HL-60 (cell line): Measurements from ENCODE around the gene CNTN1.

Source experiments
- DNase-seq, 2 experiments: peaks; one replicate each; pipeline ENCODE4 v3.0.0-alpha.2; 2010 to 2020; ENCODE audit warnings: low read depth in 1 of 2, low spot score in 1 of 2
- H3K27ac ChIP-seq: fragments of 250-450 bp; sonication (Bioruptor Pico); replicated peaks from 2 replicates; pipeline ENCODE4 v1.5.1; 2020; ENCODE audit warnings: mild to moderate bottlenecking, moderate library complexity
- H3K27me3 ChIP-seq: fragments of 250-450 bp; sonication (Bioruptor Pico); 2 replicates; pipeline ENCODE4 v1.5.1; 2021; ENCODE audit warnings: mild to moderate bottlenecking, moderate library complexity; ENCODE audit not compliant: insufficient read depth, poor library complexity, severe bottlenecking
- H3K4me3 ChIP-seq: replicated peaks from 2 replicates; pipeline ENCODE4 v1.5.1; 2011; ENCODE audit warnings: mild to moderate bottlenecking, control low read depth, low read length; ENCODE audit not compliant: insufficient read depth
- CTCF ChIP-seq: IDR thresholded peaks from one replicate; pipeline ENCODE4 v1.5.1; 2011; ENCODE audit warnings: low read length, control low read depth, inconsistent platforms; ENCODE audit not compliant: insufficient read depth
- GABPA ChIP-seq: IDR thresholded peaks from 2 replicates; pipeline ENCODE4 v1.6.1; 2012; ENCODE audit warnings: low read depth
- POLR2AphosphoS5 ChIP-seq: IDR thresholded peaks from 2 replicates; pipeline ENCODE4 v1.6.1; 2012; ENCODE audit warnings: low read depth
- REST ChIP-seq: IDR thresholded peaks from 2 replicates; pipeline ENCODE4 v1.6.1; 2012; ENCODE audit warnings: low read depth; ENCODE audit not compliant: insufficient replicate concordance
- SPI1 ChIP-seq: IDR thresholded peaks from 2 replicates; pipeline ENCODE4 v1.6.1; 2012; ENCODE audit warnings: low read depth, mild to moderate bottlenecking, borderline replicate concordance

Gene CNTN1

GRCh38 chr12:40837891-40838429 is 145.7 kb downstream of the CNTN1 start:
- Histone ChIP-seq H3K4me3 (no peak overlapping the region), H3K27me3 (no peaks in the 10 kb centered on the region), H3K27ac (no peak overlapping the region)
- no peak for TF ChIP-seq SPI1
- no peak for TF ChIP-seq REST
- TF ChIP-seq CTCF: no peak
- DNase-seq: no peak

- peaks cover 2% of the 10 kb centered on the region for H3K27me3 ChIP-seq
- H3K4me3 ChIP-seq: no peak overlapping the region
- no peak for TF ChIP-seq CTCF
- TF ChIP-seq SPI1: no peak
- TF ChIP-seq REST: no peak
- TF ChIP-seq POLR2AphosphoS5: no peak
- TF ChIP-seq GABPA: no peak
- DNase-seq: no peak
- H3K27ac ChIP-seq: no peak overlapping the region
Observed at GRCh38 chr12:40843495-40843894, 151.3 kb downstream of the CNTN1 start.

- no peak for TF ChIP-seq SPI1
- no peak for TF ChIP-seq GABPA
- no peak for TF ChIP-seq CTCF
- no peak for TF ChIP-seq POLR2AphosphoS5
- no peak for TF ChIP-seq REST
- DNase-seq: no peak
- no peak overlapping the region for H3K27ac ChIP-seq
- no peaks in the 10 kb centered on the region for H3K27me3 ChIP-seq
- H3K4me3 ChIP-seq: no peak overlapping the region
Observed at GRCh38 chr12:40853221-40853620, 161.0 kb downstream of the CNTN1 start.
